ENCODE results near the gene CRNN. TPM values are rescaled to one million over a fixed set of nuclear protein-coding genes. Genes with fewer than 3 reads are reported as not detected.

The CRNN gene
- total and polyA plus RNA-seq, 12 donors, result 1.0 to 2.1 TPM; not detected in 10

DNA sequence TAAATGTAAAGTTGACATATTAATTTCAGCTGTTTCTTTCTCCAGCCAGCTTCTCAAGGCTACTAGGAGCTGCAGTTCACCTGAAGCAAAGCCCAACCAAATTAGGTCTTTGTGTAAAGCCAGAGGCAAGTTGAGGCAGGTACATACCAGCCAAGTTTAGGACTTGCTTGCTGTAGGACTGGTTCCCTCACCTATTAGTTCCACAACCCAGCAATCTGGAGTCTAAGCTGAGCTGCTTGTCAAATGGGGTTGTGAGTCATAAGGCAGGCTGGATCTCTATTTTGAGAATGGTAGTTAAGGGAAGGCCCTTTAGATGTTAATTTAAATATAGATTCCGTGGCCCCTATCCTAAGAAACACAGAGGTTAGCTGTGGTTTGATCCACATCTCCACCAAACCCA, 46.6 kb downstream of the CRNN start:
- H3K4me3 ChIP-seq, result no peak overlapping the region

GRCh38 chr1:152359906-152360305, 54.2 kb downstream of the CRNN start, which contains the start of gene FLG2:
Gene FLG2 (minus strand): TSS chr1:152360006. CDS start chr1:152358884, 1,122 bp downstream.
- intact Hi-C loops (cut with DNase I), result no loop called here
- Histone ChIP-seq H3K4me3 (no peak within 1 kb of the TSS), H3K36me3 (replicated peaks in 1 of 2) (no peaks in the 10 kb centered on the region), H3K27ac (no peak within 1 kb of the TSS), H3K27me3 (no peaks in the 10 kb centered on the region), H3K9me3 (replicated peaks in 1 of 3) (no peaks in the 10 kb centered on the region), H3K4me1 (replicated peaks in 1 of 2) (no peaks in the 10 kb centered on the region)
- no peak for DNase-seq
- no peak for TF ChIP-seq CTCF (IDR thresholded peaks at IDR 0.05)
- no peak for TF ChIP-seq POLR2A (IDR thresholded peaks at IDR 0.05)
- WGBS, 4 donors, result 60 to 82% (median 80%) methylated on average over 2 of the region's 2 CpGs

More for the DNA sequence above, 46.6 kb downstream of the CRNN start:
- H3K36me3 ChIP-seq (replicated peaks in 1 of 2), result no peaks in the 10 kb centered on the region
- WGBS, 4 donors, result 33 to 53% (median 48%) methylated on average over 1 of the region's 1 CpG
- H3K4me1 ChIP-seq (replicated peaks in 1 of 2), result no peaks in the 10 kb centered on the region
- H3K9me3 ChIP-seq (replicated peaks in 1 of 3), result peaks cover 0 to 13% (median 0%) of the 10 kb centered on the region in 3 donors
- intact Hi-C loops (cut with DNase I), result no loop called here
- no peak overlapping the region for H3K27ac ChIP-seq
- no peak for TF ChIP-seq POLR2A (IDR thresholded peaks at IDR 0.05)
- TF ChIP-seq CTCF (IDR thresholded peaks at IDR 0.05), result no peak
- DNase-seq, result no peak
- H3K27me3 ChIP-seq, result no peaks in the 10 kb centered on the region

Small RNA genes within 50 kb of the gene (small RNA-seq; reads per million reads assigned to genes)
- 0 reads per million in 2 donors for gene HMGN3P1

Other genes with a start within 250 kb of the CRNN start
- under 1 TPM in 1 of 9 donors, not detected in 8; under 0.01 TPM for gene HRNR, start 190.1 kb downstream of the CRNN start, total RNA-seq
- under 1 TPM in 2 of 3 donors, not detected in 1; under 0.01 TPM for gene HRNR, start 190.1 kb downstream of the CRNN start, polyA plus RNA-seq
- not detected for gene FLG, start 89.0 kb downstream of the CRNN start, total RNA-seq
- gene FLG, start 89.0 kb downstream of the CRNN start, polyA plus RNA-seq, result not detected
- not detected for gene FLG2, start 54.3 kb downstream of the CRNN start, total RNA-seq
- not detected for gene FLG2, start 54.3 kb downstream of the CRNN start, polyA plus RNA-seq
- gene LCE5A, start 96.5 kb upstream of the CRNN start, total RNA-seq, result not detected
- gene LCE5A, start 96.5 kb upstream of the CRNN start, polyA plus RNA-seq, result not detected
- gene CRCT1, start 100.2 kb upstream of the CRNN start, total RNA-seq, result not detected
- not detected for gene CRCT1, start 100.2 kb upstream of the CRNN start, polyA plus RNA-seq
- gene LCE3E, start 152.5 kb upstream of the CRNN start, total RNA-seq, result not detected
- gene LCE3E, start 152.5 kb upstream of the CRNN start, polyA plus RNA-seq, result not detected
- gene LCE3D, start 166.3 kb upstream of the CRNN start, total RNA-seq, result not detected
- not detected for gene LCE3D, start 166.3 kb upstream of the CRNN start, polyA plus RNA-seq
- not detected for gene LCE3C, start 186.0 kb upstream of the CRNN start, total RNA-seq
- not detected for gene LCE3C, start 186.0 kb upstream of the CRNN start, polyA plus RNA-seq
- not detected for gene LCE3B, start 199.5 kb upstream of the CRNN start, total RNA-seq
- gene LCE3B, start 199.5 kb upstream of the CRNN start, polyA plus RNA-seq, result not detected
- gene LCE3A, start 208.8 kb upstream of the CRNN start, total RNA-seq, result not detected
- not detected for gene LCE3A, start 208.8 kb upstream of the CRNN start, polyA plus RNA-seq
- not detected for gene LCE2D, start 249.1 kb upstream of the CRNN start, total RNA-seq
- not detected for gene LCE2D, start 249.1 kb upstream of the CRNN start, polyA plus RNA-seq